ENCODE results near the gene BCL2. TPM values are rescaled to one million over a fixed set of nuclear protein-coding genes. Genes with fewer than 3 reads are reported as not detected.

BCL2 gene
- total RNA-seq, 1 donor from 2014 or later: 17.3 TPM

DNA sequence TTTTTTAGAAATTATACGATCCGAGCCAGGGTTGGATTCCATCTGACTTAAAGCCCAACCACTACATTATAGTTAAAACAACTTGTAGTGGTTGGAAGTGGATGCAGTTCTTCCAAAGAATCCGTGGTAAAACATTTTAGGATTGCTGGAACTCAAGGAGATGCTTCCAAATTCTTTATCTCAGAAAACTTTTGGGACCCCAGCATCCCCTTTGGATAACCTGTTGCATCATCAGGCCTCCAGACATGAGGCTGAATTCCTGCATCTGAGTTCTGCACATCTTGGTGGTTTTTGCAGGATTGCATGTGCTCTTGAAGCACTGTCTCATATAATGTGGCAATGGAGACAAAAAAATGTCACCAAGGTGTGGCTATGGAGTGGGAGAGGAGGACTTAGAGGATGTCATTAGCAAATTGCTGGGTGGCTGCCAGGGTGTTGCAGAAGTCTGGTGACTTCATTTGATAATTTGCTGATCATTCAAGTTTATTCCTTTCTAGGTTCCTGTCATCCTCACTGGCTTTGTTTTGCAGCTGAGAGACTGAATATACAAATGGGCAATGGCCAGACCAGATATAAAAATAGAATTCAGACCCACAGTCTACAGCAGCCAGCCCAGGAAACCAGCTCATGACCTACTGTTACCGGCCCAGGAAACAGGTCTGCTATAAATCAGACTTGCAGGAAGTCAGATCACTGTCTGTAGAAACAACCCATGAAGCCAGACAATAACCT, 207.7 kb downstream of the BCL2 start:
- Histone ChIP-seq H3K4me3 (no peak overlapping the region), H3K4me1 (peaks cover 5% of the 10 kb centered on the region), H3K9me3 (no peaks in the 10 kb centered on the region), H3K27ac (no peak overlapping the region), H3K27me3 (no peaks in the 10 kb centered on the region), H3K36me3 (no peaks in the 10 kb centered on the region)
- no peak for DNase-seq
- intact Hi-C loops (cut with DNase I): no loop called here
- TF ChIP-seq CTCF (IDR thresholded peaks at IDR 0.05): no peak
- peak; percentile 52 for ATAC-seq

GRCh38 chr18:63109802-63110201, 209.8 kb downstream of the BCL2 start:
- ATAC-seq (no peak), DNase-seq (no peak)
- TF ChIP-seq CTCF (IDR thresholded peaks at IDR 0.05): no peak
- H3K27me3 ChIP-seq: no peaks in the 10 kb centered on the region
- no peaks in the 10 kb centered on the region for H3K36me3 ChIP-seq
- no peak overlapping the region for H3K4me3 ChIP-seq
- no peak overlapping the region for H3K27ac ChIP-seq
- peaks cover 5% of the 10 kb centered on the region for H3K4me1 ChIP-seq
- no peaks in the 10 kb centered on the region for H3K9me3 ChIP-seq
- intact Hi-C loops (cut with DNase I): no loop called here

DNA sequence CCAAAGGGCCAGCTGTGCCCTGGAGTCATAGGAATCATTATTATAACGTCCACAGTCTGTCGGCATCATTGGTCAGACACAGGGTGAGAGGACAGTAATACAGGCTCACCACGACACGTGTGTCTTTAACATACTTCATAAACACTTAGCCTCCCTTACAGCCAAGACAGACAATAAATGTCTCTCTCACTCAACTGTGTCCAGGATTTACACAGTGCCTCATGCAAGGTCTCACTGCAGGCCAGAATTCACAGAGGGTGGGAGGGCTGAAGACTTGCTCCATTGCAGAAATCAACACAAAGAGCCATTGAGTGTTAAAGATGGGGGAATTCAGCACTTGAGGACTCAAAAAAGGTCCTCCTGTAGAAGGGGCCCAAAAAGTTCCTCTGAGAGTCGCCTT, 210.5 kb downstream of the BCL2 start:
- Histone ChIP-seq H3K27ac (no peak overlapping the region), H3K27me3 (no peaks in the 10 kb centered on the region), H3K4me3 (no peak overlapping the region), H3K36me3 (no peaks in the 10 kb centered on the region), H3K9me3 (no peaks in the 10 kb centered on the region), H3K4me1 (peaks cover 5% of the 10 kb centered on the region)
- intact Hi-C loops (cut with DNase I): no loop called here
- no peak for ATAC-seq
- no peak for TF ChIP-seq CTCF (IDR thresholded peaks at IDR 0.05)
- DNase-seq: no peak

GRCh38 chr18:63107931-63108330, 211.6 kb downstream of the BCL2 start:
- no peak for DNase-seq
- no peak overlapping the region for H3K27ac ChIP-seq
- H3K4me1 ChIP-seq: peaks cover 5% of the 10 kb centered on the region
- H3K27me3 ChIP-seq: no peaks in the 10 kb centered on the region
- no peak for TF ChIP-seq CTCF (IDR thresholded peaks at IDR 0.05)
- intact Hi-C loops (cut with DNase I): no loop called here
- no peak overlapping the region for H3K4me3 ChIP-seq
- H3K9me3 ChIP-seq: no peaks in the 10 kb centered on the region
- no peaks in the 10 kb centered on the region for H3K36me3 ChIP-seq
- ATAC-seq: no peak

DNA sequence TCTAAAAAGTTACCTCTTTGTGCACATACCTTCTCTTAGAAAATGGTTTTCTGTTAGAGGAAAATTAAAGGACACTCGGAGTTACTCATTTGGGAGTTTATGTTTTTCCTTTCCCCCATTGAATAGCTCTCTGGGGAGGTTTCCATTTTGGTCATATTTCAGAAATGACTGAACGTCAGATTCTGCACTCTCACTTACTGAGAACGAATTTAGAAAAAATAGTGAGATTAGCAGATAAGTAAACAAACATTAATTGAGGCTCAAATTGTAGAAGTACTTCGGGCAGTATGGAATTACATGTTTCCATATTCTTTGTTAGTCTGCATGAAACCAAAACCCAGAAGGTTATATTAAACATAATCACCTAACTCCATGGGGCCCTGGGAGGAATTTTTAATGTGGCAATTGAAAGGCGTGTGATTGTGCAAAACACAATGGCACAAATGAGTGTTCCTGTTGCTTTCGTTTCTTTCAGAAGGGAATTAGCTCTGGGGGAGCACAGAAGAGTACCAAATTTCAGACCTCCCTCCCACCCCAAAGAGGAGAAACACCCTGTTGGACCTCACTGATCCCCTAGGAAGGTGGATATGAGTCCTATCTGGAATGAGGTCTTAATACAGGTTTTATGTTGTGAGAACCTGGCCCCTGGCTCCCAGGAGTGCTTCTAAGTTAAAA, 212.3 kb downstream of the BCL2 start:
- TF ChIP-seq CTCF (IDR thresholded peaks at IDR 0.05): no peak
- Histone ChIP-seq H3K27ac (no peak overlapping the region), H3K36me3 (no peaks in the 10 kb centered on the region), H3K4me1 (peaks cover 5% of the 10 kb centered on the region), H3K9me3 (no peaks in the 10 kb centered on the region), H3K4me3 (no peak overlapping the region), H3K27me3 (no peaks in the 10 kb centered on the region)
- intact Hi-C loops (cut with DNase I): no loop called here
- DNase-seq (no peak), ATAC-seq (no peak)
